ENCODE data around the gene ZDHHC18.

GRCh38 chr1:26784023-26784871, 42.2 kb upstream of the ZDHHC18 start:
- TF ChIP-seq CTCF (IDR thresholded peaks at IDR 0.05) = no peak
- no peak for TF ChIP-seq EZH2phosphoT487 (IDR thresholded peaks at IDR 0.05)
- no peak for TF ChIP-seq EZH2 (IDR thresholded peaks at IDR 0.05)
